ENCODE measurements around the gene CEP85L. TPM values are rescaled to one million over a fixed set of nuclear protein-coding genes. Genes with fewer than 3 reads are reported as not detected.

CEP85L gene
- total RNA-seq, 1 donor from 2014 or later: 6.8 TPM

- Mint-ChIP-seq H3K9me3 (ENCODE audit: low read depth) (peaks cover 4% of the 10 kb centered on the region), H3K27ac (no peak overlapping the region), H3K27me3 (no peaks in the 10 kb centered on the region), H3K4me3 (ENCODE audit: low read depth) (no peak overlapping the region), H3K4me1 (ENCODE audit: low read depth) (no peaks in the 10 kb centered on the region), H3K36me3 (ENCODE audit: insufficient read depth) (no peaks in the 10 kb centered on the region)
- TF ChIP-seq CTCF (IDR thresholded peaks at IDR 0.05; ENCODE audit: unreplicated experiment): no peak
- no peak for DNase-seq (ENCODE audit: low spot score, unreplicated experiment)
Measured at GRCh38 chr6:118506071-118506638, 145.2 kb downstream of the CEP85L start.

GRCh38 chr6:118505656-118506055 lies 145.7 kb downstream of the CEP85L start:
- Mint-ChIP-seq H3K27me3 (no peaks in the 10 kb centered on the region), H3K4me1 (ENCODE audit: low read depth) (no peaks in the 10 kb centered on the region), H3K9me3 (ENCODE audit: low read depth) (peaks cover 4% of the 10 kb centered on the region), H3K36me3 (ENCODE audit: insufficient read depth) (peaks cover 2% of the 10 kb centered on the region), H3K27ac (no peak overlapping the region), H3K4me3 (ENCODE audit: low read depth) (no peak overlapping the region)
- DNase-seq (ENCODE audit: low spot score, unreplicated experiment): no peak
- no peak for TF ChIP-seq CTCF (IDR thresholded peaks at IDR 0.05; ENCODE audit: unreplicated experiment)

- Mint-ChIP-seq H3K27ac (no peak overlapping the region), H3K36me3 (ENCODE audit: insufficient read depth) (peaks cover 2% of the 10 kb centered on the region), H3K9me3 (ENCODE audit: low read depth) (peaks cover 6% of the 10 kb centered on the region), H3K4me1 (ENCODE audit: low read depth) (no peaks in the 10 kb centered on the region), H3K4me3 (ENCODE audit: low read depth) (no peak overlapping the region), H3K27me3 (no peaks in the 10 kb centered on the region)
- no peak for TF ChIP-seq CTCF (IDR thresholded peaks at IDR 0.05; ENCODE audit: unreplicated experiment)
- no peak for DNase-seq (ENCODE audit: low spot score, unreplicated experiment)
Measured at GRCh38 chr6:118504611-118505010, 146.8 kb downstream of the CEP85L start.

GRCh38 chr6:118502169-118502568 lies 149.2 kb downstream of the CEP85L start:
- Mint-ChIP-seq H3K27ac (no peak overlapping the region), H3K4me3 (ENCODE audit: low read depth) (no peak overlapping the region), H3K27me3 (no peaks in the 10 kb centered on the region), H3K4me1 (ENCODE audit: low read depth) (no peaks in the 10 kb centered on the region), H3K9me3 (ENCODE audit: low read depth) (peaks cover 8% of the 10 kb centered on the region), H3K36me3 (ENCODE audit: insufficient read depth) (peaks cover 2% of the 10 kb centered on the region)
- no peak for TF ChIP-seq CTCF (IDR thresholded peaks at IDR 0.05; ENCODE audit: unreplicated experiment)
- DNase-seq (ENCODE audit: low spot score, unreplicated experiment): no peak

GRCh38 chr6:118501765-118502164 lies 149.6 kb downstream of the CEP85L start:
- H3K27me3 Mint-ChIP-seq: no peaks in the 10 kb centered on the region
- H3K4me3 Mint-ChIP-seq (ENCODE audit: low read depth): no peak overlapping the region
- H3K4me1 Mint-ChIP-seq (ENCODE audit: low read depth): no peaks in the 10 kb centered on the region
- H3K9me3 Mint-ChIP-seq (ENCODE audit: low read depth): peaks cover 8% of the 10 kb centered on the region
- H3K27ac Mint-ChIP-seq: no peak overlapping the region
- TF ChIP-seq CTCF (IDR thresholded peaks at IDR 0.05; ENCODE audit: unreplicated experiment): no peak
- H3K36me3 Mint-ChIP-seq (ENCODE audit: insufficient read depth): peaks cover 2% of the 10 kb centered on the region
- DNase-seq (ENCODE audit: low spot score, unreplicated experiment): no peak
